Measurements from ENCODE around the gene PDSS1. TPM values are rescaled to one million over a fixed set of nuclear protein-coding genes. Genes with fewer than 3 reads are reported as not detected.

The PDSS1 gene
- total RNA-seq, 1 experiment from 2014 or later: 14.3 TPM

DNA sequence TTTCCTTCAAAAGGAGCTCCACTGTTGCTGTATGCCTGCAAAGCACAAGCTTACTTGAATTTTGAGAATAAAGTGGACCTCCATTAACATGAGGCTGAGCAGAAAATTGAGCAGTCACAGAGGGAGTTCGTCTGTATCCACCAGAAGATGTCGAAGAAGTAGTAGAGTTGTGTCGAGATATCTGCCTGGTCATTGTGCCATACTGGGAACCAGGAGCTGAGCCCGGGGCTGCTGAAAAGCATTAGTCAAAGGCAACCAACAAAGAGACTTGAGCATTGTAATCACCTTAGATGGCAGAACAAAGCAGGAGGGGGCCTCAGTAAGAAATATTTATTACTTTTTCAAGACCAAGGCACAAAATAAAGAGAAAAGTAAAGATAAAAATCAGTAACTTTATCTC, 61.5 kb downstream of the PDSS1 start:
- POLR2A ChIA-PET: interaction anchor here (0.6 to 1.0 kb wide), 2 partner anchors 21 to 85 kb away, joined by 3 to 4 read pairs; no protein-coding TSS in a partner anchor
- DNase-seq (ENCODE audit: unreplicated experiment): no peak
- CTCF ChIA-PET: interaction anchor here (1.0 kb wide), 1 partner anchor 32 kb away, joined by 3 read pairs; no protein-coding TSS in a partner anchor
- H3K9me3 Mint-ChIP-seq (ENCODE audit: unreplicated experiment): no peaks in the 10 kb centered on the region
- peaks cover 51% of the 10 kb centered on the region for H3K36me3 Mint-ChIP-seq (ENCODE audit: insufficient read depth, unreplicated experiment)
- intact Hi-C loops (cut with micrococcal nuclease): no loop called here
- BruUV-seq (replicated peaks): no TSS peak
- H3K4me1 Mint-ChIP-seq (ENCODE audit: insufficient read depth, unreplicated experiment): peaks cover 6% of the 10 kb centered on the region
- no peaks in the 10 kb centered on the region for H3K27me3 Mint-ChIP-seq (ENCODE audit: insufficient read depth, unreplicated experiment)
- TF ChIP-seq, protein P1, sequence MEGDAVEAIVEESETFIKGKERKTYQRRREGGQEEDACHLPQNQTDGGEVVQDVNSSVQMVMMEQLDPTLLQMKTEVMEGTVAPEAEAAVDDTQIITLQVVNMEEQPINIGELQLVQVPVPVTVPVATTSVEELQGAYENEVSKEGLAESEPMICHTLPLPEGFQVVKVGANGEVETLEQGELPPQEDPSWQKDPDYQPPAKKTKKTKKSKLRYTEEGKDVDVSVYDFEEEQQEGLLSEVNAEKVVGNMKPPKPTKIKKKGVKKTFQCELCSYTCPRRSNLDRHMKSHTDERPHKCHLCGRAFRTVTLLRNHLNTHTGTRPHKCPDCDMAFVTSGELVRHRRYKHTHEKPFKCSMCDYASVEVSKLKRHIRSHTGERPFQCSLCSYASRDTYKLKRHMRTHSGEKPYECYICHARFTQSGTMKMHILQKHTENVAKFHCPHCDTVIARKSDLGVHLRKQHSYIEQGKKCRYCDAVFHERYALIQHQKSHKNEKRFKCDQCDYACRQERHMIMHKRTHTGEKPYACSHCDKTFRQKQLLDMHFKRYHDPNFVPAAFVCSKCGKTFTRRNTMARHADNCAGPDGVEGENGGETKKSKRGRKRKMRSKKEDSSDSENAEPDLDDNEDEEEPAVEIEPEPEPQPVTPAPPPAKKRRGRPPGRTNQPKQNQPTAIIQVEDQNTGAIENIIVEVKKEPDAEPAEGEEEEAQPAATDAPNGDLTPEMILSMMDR (IDR thresholded peaks at IDR 0.05; ENCODE audit: unreplicated experiment): no peak
- no peak overlapping the region for H3K27ac Mint-ChIP-seq (ENCODE audit: low read depth, unreplicated experiment)
- H3K4me3 Mint-ChIP-seq (ENCODE audit: unreplicated experiment): no peak overlapping the region

DNA sequence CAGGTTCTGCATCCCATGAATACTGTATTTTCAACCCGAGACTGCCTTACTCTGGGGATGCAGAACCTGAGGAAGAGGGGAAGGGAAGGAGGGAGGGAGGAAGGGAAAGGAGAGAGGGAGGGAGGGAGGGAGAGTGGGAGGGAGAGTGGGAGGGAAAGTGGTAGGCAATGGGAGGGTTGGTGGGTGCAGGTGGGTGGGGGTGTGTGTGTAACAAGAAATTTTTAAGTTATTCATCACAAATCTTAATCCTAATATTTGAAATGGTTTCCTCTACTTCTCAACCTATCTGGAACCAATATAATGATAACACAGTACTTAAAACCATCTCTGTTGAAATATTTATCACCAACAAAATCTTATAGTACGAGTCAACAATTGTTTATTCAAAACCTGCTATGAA, 68.0 kb downstream of the PDSS1 start:
- no peak for DNase-seq (ENCODE audit: unreplicated experiment)
- Mint-ChIP-seq H3K27ac (ENCODE audit: low read depth, unreplicated experiment) (no peak overlapping the region), H3K9me3 (ENCODE audit: unreplicated experiment) (no peaks in the 10 kb centered on the region), H3K27me3 (ENCODE audit: insufficient read depth, unreplicated experiment) (no peaks in the 10 kb centered on the region), H3K36me3 (ENCODE audit: insufficient read depth, unreplicated experiment) (peaks cover 34% of the 10 kb centered on the region), H3K4me1 (ENCODE audit: insufficient read depth, unreplicated experiment) (no peaks in the 10 kb centered on the region), H3K4me3 (ENCODE audit: unreplicated experiment) (no peak overlapping the region)
- no TSS peak for BruUV-seq (replicated peaks)
- ChIA-PET CTCF (no interaction called here), POLR2A (interaction anchor here (0.6 kb wide), 1 partner anchor 299 kb away, joined by 5 read pairs; no protein-coding TSS in a partner anchor)
- TF ChIP-seq, protein P1 (IDR thresholded peaks at IDR 0.05; ENCODE audit: unreplicated experiment): no peak
- intact Hi-C loops (cut with micrococcal nuclease): no loop called here

DNA sequence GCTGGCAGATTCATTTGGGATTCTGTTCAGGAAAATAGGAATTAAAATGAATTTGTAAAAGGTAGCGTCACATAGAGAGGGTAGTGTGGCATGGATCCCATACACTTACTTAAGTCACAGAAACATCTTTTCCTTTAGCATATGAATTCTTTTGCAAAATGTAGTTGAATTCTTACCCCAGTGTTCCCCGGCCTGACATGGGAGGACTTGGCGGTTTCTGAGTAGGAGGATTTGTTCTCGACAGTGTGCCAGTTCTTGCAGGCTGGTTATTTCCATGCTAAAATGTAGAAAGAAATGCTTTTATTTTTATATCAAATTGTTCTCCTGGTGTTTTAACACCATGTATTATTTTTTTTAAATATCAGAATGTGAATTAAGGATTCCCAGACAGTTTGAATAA, 72.6 kb downstream of the PDSS1 start:
- BruUV-seq (replicated peaks): no TSS peak
- intact Hi-C loops (cut with micrococcal nuclease): no loop called here
- TF ChIP-seq, protein P1 (IDR thresholded peaks at IDR 0.05; ENCODE audit: unreplicated experiment): no peak

DNA sequence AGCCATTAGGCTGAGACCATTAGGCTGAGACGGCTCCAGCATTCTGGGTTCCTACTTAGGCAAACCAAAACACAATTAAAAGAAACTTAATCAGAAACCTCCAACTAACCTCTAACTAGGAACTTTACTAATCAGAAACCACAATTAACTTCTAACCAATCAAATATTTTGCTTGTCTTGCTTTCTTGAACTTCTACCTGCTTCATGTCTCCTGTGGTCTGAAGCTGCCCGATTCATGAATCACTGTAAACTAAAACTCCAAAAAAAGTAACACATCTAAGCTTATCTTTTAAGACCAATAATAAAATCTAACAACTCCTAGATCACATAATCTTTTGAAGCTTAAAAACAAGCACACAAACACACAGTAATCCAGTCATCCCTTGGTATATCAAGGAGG, 76.1 kb downstream of the PDSS1 start:
- POLR2A ChIA-PET: interaction anchor here (0.6 kb wide), 1 partner anchor 383 kb away, joined by 3 read pairs; no protein-coding TSS in a partner anchor
- intact Hi-C loops (cut with micrococcal nuclease): no loop called here
- Mint-ChIP-seq H3K27ac (ENCODE audit: low read depth, unreplicated experiment) (no peak overlapping the region), H3K36me3 (ENCODE audit: insufficient read depth, unreplicated experiment) (peaks cover 7% of the 10 kb centered on the region), H3K4me3 (ENCODE audit: unreplicated experiment) (no peak overlapping the region), H3K9me3 (ENCODE audit: unreplicated experiment) (no peaks in the 10 kb centered on the region), H3K27me3 (ENCODE audit: insufficient read depth, unreplicated experiment) (no peaks in the 10 kb centered on the region), H3K4me1 (ENCODE audit: insufficient read depth, unreplicated experiment) (peaks cover 14% of the 10 kb centered on the region)
- no TSS peak for BruUV-seq (replicated peaks)
- CTCF ChIA-PET: interaction anchor here (0.9 kb wide), 1 partner anchor 47 kb away, joined by 3 read pairs; no protein-coding TSS in a partner anchor
- no peak for DNase-seq (ENCODE audit: unreplicated experiment)
- TF ChIP-seq, protein P1 (IDR thresholded peaks at IDR 0.05; ENCODE audit: unreplicated experiment): no peak

More for the DNA sequence above, 72.6 kb downstream of the PDSS1 start:
- Mint-ChIP-seq H3K4me1 (ENCODE audit: insufficient read depth, unreplicated experiment) (no peaks in the 10 kb centered on the region), H3K4me3 (ENCODE audit: unreplicated experiment) (no peak overlapping the region), H3K27me3 (ENCODE audit: insufficient read depth, unreplicated experiment) (no peaks in the 10 kb centered on the region), H3K9me3 (ENCODE audit: unreplicated experiment) (no peaks in the 10 kb centered on the region), H3K27ac (ENCODE audit: low read depth, unreplicated experiment) (no peak overlapping the region), H3K36me3 (ENCODE audit: insufficient read depth, unreplicated experiment) (peaks cover 11% of the 10 kb centered on the region)
- POLR2A ChIA-PET: no interaction called here
- CTCF ChIA-PET: no interaction called here
- no peak for DNase-seq (ENCODE audit: unreplicated experiment)
